ENCODE data around the gene AXDND1. TPM values are rescaled to one million over a fixed set of nuclear protein-coding genes. Genes with fewer than 3 reads are reported as not detected.
A peak's percentile ranks its signal among the peaks of the same experiment; 100 is the strongest.

AXDND1 gene
- total and polyA plus RNA-seq, 9 of the 15 experiments (the other 6 are each of a cell fraction or from before 2014, with no cell fraction given) = 0.03 to 0.13 (median 0.06) TPM; not detected in 5

DNA sequence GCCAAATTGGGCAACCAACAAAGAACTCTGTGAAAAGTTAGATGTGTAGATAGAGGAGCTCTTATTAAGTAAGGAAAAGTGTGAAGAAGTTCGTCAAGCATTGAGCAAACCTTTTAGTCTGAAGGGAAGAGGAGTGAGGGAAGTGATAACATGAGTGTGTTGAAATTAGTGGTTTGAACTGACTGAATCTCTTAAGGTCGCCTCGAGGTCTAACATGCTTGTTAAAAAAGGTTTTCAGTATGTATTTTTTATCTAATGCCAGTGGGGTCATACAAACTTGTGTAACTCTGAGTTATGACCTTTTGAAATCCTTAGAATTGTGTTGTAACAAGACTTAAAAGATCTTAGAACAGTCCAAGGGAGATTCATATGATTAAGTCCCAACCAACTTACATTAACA is 38.1 kb upstream of the AXDND1 start:
- BruUV-seq (replicated peaks) = no TSS peak
- H3K27ac ChIP-seq (ENCODE audit: extremely low read depth, low read depth, low read length) = no peak overlapping the region
- CTCF ChIA-PET (ENCODE audit: low intra/inter-chr PET ratio) = no interaction called here
- no peaks in the 10 kb centered on the region for H3K36me3 ChIP-seq (ENCODE audit: control insufficient read depth, insufficient read depth, low read length)
- no peaks in the 10 kb centered on the region for H4K20me1 ChIP-seq (replicated peaks; ENCODE audit: control insufficient read depth, insufficient read depth, low read length)
- intact Hi-C loops (cut with micrococcal nuclease) (no loop called here), in situ Hi-C loops (cut with MboI) (no loop called here)
- no peak overlapping the region for H3K4me2 ChIP-seq (ENCODE audit: insufficient read depth, low read length)
- H3K9me3 ChIP-seq (replicated peaks; ENCODE audit: control insufficient read depth, insufficient read depth, low read depth, low read length) = no peaks in the 10 kb centered on the region
- H3K79me2 ChIP-seq (ENCODE audit: control insufficient read depth, insufficient read depth, low read length) = no peaks in the 10 kb centered on the region
- FAIRE-seq = no peak
- ATAC-seq = no peak
- H3K9me1 ChIP-seq (ENCODE audit: control insufficient read depth, insufficient read depth, low read length) = no peaks in the 10 kb centered on the region
- no peaks in the 10 kb centered on the region for H3K4me1 ChIP-seq (replicated peaks in 1 of 2; ENCODE audit: control insufficient read depth in 2 of 2, insufficient read depth in 2 of 2, low read length in 2 of 2)
- no peak for DNase-seq (ENCODE audit: extremely low read depth in 1 of 4, low spot score in 3 of 4)
- no peaks in the 10 kb centered on the region for H3K27me3 ChIP-seq (ENCODE audit: control insufficient read depth in 2 of 2, insufficient read depth in 2 of 2, low read length in 2 of 2)
- H3K9ac ChIP-seq (ENCODE audit: insufficient read depth in 1 of 2, low read depth in 2 of 2, low read length in 2 of 2) = no peak overlapping the region
- TF ChIP-seq ZNF707 (CRISPR knock-in tag; conservative IDR thresholded peaks at IDR 0.05) (no peak), ZFP30 (CRISPR knock-in tag; IDR thresholded peaks at IDR 0.05; ENCODE audit: borderline replicate concordance) (no peak), ZNF175 (CRISPR knock-in tag; IDR thresholded peaks at IDR 0.05; ENCODE audit: low read depth) (no peak), ZZZ3 (IDR thresholded peaks at IDR 0.05) (no peak), PCBP1 (IDR thresholded peaks at IDR 0.05; ENCODE audit: low read depth, low read length, poor library complexity, severe bottlenecking) (no peak), CEBPB (tag; IDR thresholded peaks at IDR 0.05) (peak; percentile 43; the same call in 1 of the 2 replicates)
- H3K4me3 ChIP-seq = no peak overlapping the region
- no peak overlapping the region for H2AFZ ChIP-seq (ENCODE audit: low read depth, low read length)
- 30% methylated on average over 3 of the region's 3 CpGs for WGBS (ENCODE audit: insufficient coverage, low coverage, missing lambda C conversion rate)
- POLR2A ChIA-PET = interaction anchor here (1.0 to 1.5 kb wide), 3 partner anchors 13 to 34 kb away, joined by 3 to 4 read pairs (median 3); partner anchors contain the start of gene SOAT1

DNA sequence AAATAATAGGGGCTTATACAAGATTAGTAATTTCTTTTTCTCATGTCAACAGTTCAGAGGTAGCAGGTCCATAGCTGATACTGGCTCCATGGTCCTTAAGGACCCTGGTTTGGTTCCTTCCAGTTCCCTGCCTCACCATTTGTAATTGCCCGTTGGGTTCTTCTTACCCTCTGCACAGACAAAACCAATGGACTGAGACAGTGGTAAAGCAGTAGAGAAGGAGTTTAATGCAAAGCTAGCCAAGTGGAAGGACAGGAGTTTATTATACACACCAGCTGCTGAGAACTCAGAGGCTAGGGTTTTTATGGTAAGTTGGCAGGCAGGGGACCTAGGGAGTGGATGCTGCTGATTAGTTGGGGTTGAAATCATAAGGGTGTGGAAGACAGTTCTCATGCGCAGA is 35.9 kb upstream of the AXDND1 start:
- H3K4me1 ChIP-seq (replicated peaks in 1 of 2; ENCODE audit: control insufficient read depth in 2 of 2, insufficient read depth in 2 of 2, low read length in 2 of 2) = no peaks in the 10 kb centered on the region
- no peaks in the 10 kb centered on the region for H3K27me3 ChIP-seq (ENCODE audit: control insufficient read depth in 2 of 2, insufficient read depth in 2 of 2, low read length in 2 of 2)
- ChIA-PET POLR2A (no interaction called here), CTCF (ENCODE audit: low intra/inter-chr PET ratio) (no interaction called here)
- no peak for FAIRE-seq
- no peak overlapping the region for H2AFZ ChIP-seq (ENCODE audit: low read depth, low read length)
- H3K4me3 ChIP-seq = no peak overlapping the region
- H3K9me3 ChIP-seq (replicated peaks; ENCODE audit: control insufficient read depth, insufficient read depth, low read depth, low read length) = no peaks in the 10 kb centered on the region
- H3K79me2 ChIP-seq (ENCODE audit: control insufficient read depth, insufficient read depth, low read length) = no peaks in the 10 kb centered on the region
- no peak overlapping the region for H3K4me2 ChIP-seq (ENCODE audit: insufficient read depth, low read length)
- DNase-seq (ENCODE audit: extremely low read depth in 1 of 4, low spot score in 3 of 4) = no peak
- no peak for ATAC-seq
- no peaks in the 10 kb centered on the region for H4K20me1 ChIP-seq (replicated peaks; ENCODE audit: control insufficient read depth, insufficient read depth, low read length)
- 63% methylated on average over 2 of the region's 2 CpGs for WGBS (ENCODE audit: insufficient coverage, low coverage, missing lambda C conversion rate)
- no peaks in the 10 kb centered on the region for H3K36me3 ChIP-seq (ENCODE audit: control insufficient read depth, insufficient read depth, low read length)
- H3K27ac ChIP-seq (ENCODE audit: extremely low read depth, low read depth, low read length) = no peak overlapping the region
- H3K9ac ChIP-seq (ENCODE audit: insufficient read depth in 1 of 2, low read depth in 2 of 2, low read length in 2 of 2) = no peak overlapping the region
- H3K9me1 ChIP-seq (ENCODE audit: control insufficient read depth, insufficient read depth, low read length) = no peaks in the 10 kb centered on the region
- in situ Hi-C loops (cut with MboI) (no loop called here), intact Hi-C loops (cut with micrococcal nuclease) (no loop called here)
- BruUV-seq (replicated peaks) = no TSS peak
- no peak for TF ChIP-seq KLF1 (tag; IDR thresholded peaks at IDR 0.05)
- TF ChIP-seq CBX5 (IDR thresholded peaks at IDR 0.05; ENCODE audit: borderline replicate concordance, low read depth) = 0 out of 2 replicates have a peak, but pooled peaks have one; percentile 64
- no peak for TF ChIP-seq PHB (CRISPR knock-in tag; IDR thresholded peaks at IDR 0.05)
- no peak for TF ChIP-seq HDAC6 (IDR thresholded peaks at IDR 0.05; ENCODE audit: low read depth, low read length)
- 0 out of 3 replicates have a peak, but pooled peaks of 1 of the 2 experiments have one; percentile 59 for TF ChIP-seq CBX3 (IDR thresholded peaks at IDR 0.05; ENCODE audit: borderline replicate concordance in 1 of 2, low read length in 2 of 2)
- TF ChIP-seq, protein P1, sequence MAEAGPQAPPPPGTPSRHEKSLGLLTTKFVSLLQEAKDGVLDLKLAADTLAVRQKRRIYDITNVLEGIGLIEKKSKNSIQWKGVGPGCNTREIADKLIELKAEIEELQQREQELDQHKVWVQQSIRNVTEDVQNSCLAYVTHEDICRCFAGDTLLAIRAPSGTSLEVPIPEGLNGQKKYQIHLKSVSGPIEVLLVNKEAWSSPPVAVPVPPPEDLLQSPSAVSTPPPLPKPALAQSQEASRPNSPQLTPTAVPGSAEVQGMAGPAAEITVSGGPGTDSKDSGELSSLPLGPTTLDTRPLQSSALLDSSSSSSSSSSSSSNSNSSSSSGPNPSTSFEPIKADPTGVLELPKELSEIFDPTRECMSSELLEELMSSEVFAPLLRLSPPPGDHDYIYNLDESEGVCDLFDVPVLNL (CRISPR knock-in tag; IDR thresholded peaks at IDR 0.05; ENCODE audit: low read depth) = no peak
- TF ChIP-seq ZNF830 (CRISPR knock-in tag; IDR thresholded peaks at IDR 0.05) = no peak
- TF ChIP-seq RFX5 (IDR thresholded peaks at IDR 0.05; ENCODE audit: low read depth, low read length) = no peak
- TF ChIP-seq, protein P2, sequence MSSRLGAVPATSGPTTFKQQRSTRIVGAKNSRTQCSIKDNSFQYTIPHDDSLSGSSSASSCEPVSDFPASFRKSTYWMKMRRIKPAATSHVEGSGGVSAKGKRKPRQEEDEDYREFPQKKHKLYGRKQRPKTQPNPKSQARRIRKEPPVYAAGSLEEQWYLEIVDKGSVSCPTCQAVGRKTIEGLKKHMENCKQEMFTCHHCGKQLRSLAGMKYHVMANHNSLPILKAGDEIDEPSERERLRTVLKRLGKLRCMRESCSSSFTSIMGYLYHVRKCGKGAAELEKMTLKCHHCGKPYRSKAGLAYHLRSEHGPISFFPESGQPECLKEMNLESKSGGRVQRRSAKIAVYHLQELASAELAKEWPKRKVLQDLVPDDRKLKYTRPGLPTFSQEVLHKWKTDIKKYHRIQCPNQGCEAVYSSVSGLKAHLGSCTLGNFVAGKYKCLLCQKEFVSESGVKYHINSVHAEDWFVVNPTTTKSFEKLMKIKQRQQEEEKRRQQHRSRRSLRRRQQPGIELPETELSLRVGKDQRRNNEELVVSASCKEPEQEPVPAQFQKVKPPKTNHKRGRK (tag; IDR thresholded peaks at IDR 0.05) = no peak

Measured in K562 (cell line).